ENCODE data around the gene RPGRIP1L. TPM values are rescaled to one million over a fixed set of nuclear protein-coding genes. Genes with fewer than 3 reads are reported as not detected.

Gene RPGRIP1L
- total and polyA plus RNA-seq, 2 of the 8 experiments (the other 6 are each of a cell fraction or from before 2014, with no cell fraction given) = 4.0 to 13.7 TPM

- peaks cover 0 to 3% (median 0%) of the 10 kb centered on the region in 4 experiments; a peak in 1 of 8 replicates for H3K36me3 ChIP-seq (ENCODE audit: control insufficient read depth in 2 of 4, insufficient read depth in 4 of 4, low read length in 3 of 4)
- no peak overlapping the region for H3K14ac ChIP-seq (ENCODE audit: insufficient read length)
- H3K23me2 ChIP-seq (ENCODE audit: low read depth, low read length) = no peaks in the 10 kb centered on the region
- ChIA-PET POLR2A (ENCODE audit: partially characterized antibody) (no interaction called here), CTCF (ENCODE audit: partially characterized antibody) (no interaction called here)
- DNase-seq (ENCODE audit: low read depth in 1 of 2, low spot score in 2 of 2) (no peak), FAIRE-seq (no peak)
- no peaks in the 10 kb centered on the region for H3K4me1 ChIP-seq (replicated peaks in 1 of 4; ENCODE audit: control insufficient read depth in 3 of 4, insufficient read depth in 4 of 4, low read length in 3 of 4)
- no peak overlapping the region for H2BK5ac ChIP-seq (ENCODE audit: low read depth, low read length)
- H3K27ac ChIP-seq (ENCODE audit: low read depth, low read length) = no peak overlapping the region
- H4K5ac ChIP-seq (ENCODE audit: insufficient read length, low read depth, low read length) = no peak overlapping the region
- no peaks in the 10 kb centered on the region for H3K9me3 ChIP-seq (ENCODE audit: insufficient read depth in 2 of 2, low read depth in 1 of 2, low read length in 1 of 2)
- no peak overlapping the region for H3K4me3 ChIP-seq (ENCODE audit: extremely low read depth in 1 of 4, insufficient read depth in 2 of 4, low read depth in 3 of 4, low read length in 4 of 4)
- H3K79me2 ChIP-seq (ENCODE audit: control insufficient read depth in 1 of 2, insufficient read depth in 2 of 2, low read length in 2 of 2) = no peaks in the 10 kb centered on the region
- no peak overlapping the region for H2BK20ac ChIP-seq (ENCODE audit: low read length)
- no peak overlapping the region for H2BK15ac ChIP-seq (ENCODE audit: low read length)
- 91% methylated on average over 2 of the region's 2 CpGs; no CpG with 5 or more reads in 1 of the 2 experiments for WGBS, 2 experiments (ENCODE audit: extremely low coverage in 1 of 2, insufficient coverage in 1 of 2, insufficient read length in 1 of 2, insufficient replicate concordance in 2 of 2, low coverage in 1 of 2, low lambda C conversion rate in 2 of 2, missing lambda C conversion rate in 1 of 2)
- no peak overlapping the region for H3K56ac ChIP-seq (replicated peaks; ENCODE audit: insufficient read length, low read depth, low read length)
- no peaks in the 10 kb centered on the region for H4K20me1 ChIP-seq (replicated peaks in 1 of 2; ENCODE audit: control insufficient read depth in 1 of 2, insufficient read depth in 2 of 2, low read length in 2 of 2)
- H3K79me1 ChIP-seq (ENCODE audit: low read depth, low read length) = no peaks in the 10 kb centered on the region
- no peak overlapping the region for H2AK5ac ChIP-seq (ENCODE audit: low read depth, low read length)
- H2BK12ac ChIP-seq (ENCODE audit: low read depth, low read length) = no peak overlapping the region
- no peak overlapping the region for H3K9ac ChIP-seq (replicated peaks in 1 of 4; ENCODE audit: extremely low read depth in 1 of 4, low read depth in 3 of 4, low read length in 3 of 4)
- no peak overlapping the region for H3K4me2 ChIP-seq (ENCODE audit: insufficient read depth in 1 of 2, low read depth in 2 of 2, low read length in 2 of 2)
- no peak overlapping the region for H4K91ac ChIP-seq (replicated peaks; ENCODE audit: insufficient read length, low read length)
- no peak overlapping the region for H3K23ac ChIP-seq (ENCODE audit: insufficient read length)
- H3K27me3 ChIP-seq (replicated peaks in 1 of 4; ENCODE audit: control insufficient read depth in 3 of 4, extremely low read depth in 1 of 4, insufficient read depth in 3 of 4, low read length in 3 of 4) = no peaks in the 10 kb centered on the region
- no peak overlapping the region for H4K8ac ChIP-seq (ENCODE audit: extremely low read depth, insufficient read depth, low read length)
- H3K4ac ChIP-seq (replicated peaks; ENCODE audit: insufficient read length, low read depth, low read length) = no peak overlapping the region
- H2AFZ ChIP-seq (ENCODE audit: low read length) = no peak overlapping the region
- no peak overlapping the region for H2BK120ac ChIP-seq (replicated peaks; ENCODE audit: low read depth, low read length)
- no peak overlapping the region for H3K18ac ChIP-seq (ENCODE audit: extremely low read depth, low read length)
- no peak for TF ChIP-seq ATF3 (IDR thresholded peaks at IDR 0.05; ENCODE audit: insufficient read depth, low read depth, low read length)
- no peak for TF ChIP-seq EP300 (IDR thresholded peaks at IDR 0.05; ENCODE audit: borderline replicate concordance in 1 of 2, low read depth in 2 of 2, low read length in 2 of 2)
- TF ChIP-seq TAF7 (optimal IDR thresholded peaks at IDR 0.05; ENCODE audit: borderline replicate concordance, low read depth, low read length) = no peak
- no peak for TF ChIP-seq SRF (IDR thresholded peaks at IDR 0.05; ENCODE audit: low read depth, low read length)
- TF ChIP-seq CHD1 (IDR thresholded peaks at IDR 0.05; ENCODE audit: low read depth, low read length) = no peak
- no peak for TF ChIP-seq CBX5 (IDR thresholded peaks at IDR 0.05; ENCODE audit: low read depth, low read length)
- TF ChIP-seq SIRT6 (IDR thresholded peaks at IDR 0.05; ENCODE audit: low read length) = no peak
- no peak for TF ChIP-seq ATF2 (IDR thresholded peaks at IDR 0.05; ENCODE audit: low read length)
- no peak for TF ChIP-seq KDM4A (IDR thresholded peaks at IDR 0.05; ENCODE audit: low read depth, low read length, severe bottlenecking)
- TF ChIP-seq ZNF274 (IDR thresholded peaks at IDR 0.05; ENCODE audit: borderline replicate concordance, extremely low read depth, low read length) = no peak
- no peak for TF ChIP-seq TEAD4 (IDR thresholded peaks at IDR 0.05; ENCODE audit: low read depth, low read length)
- no peak for TF ChIP-seq EZH2 (IDR thresholded peaks at IDR 0.05; ENCODE audit: low read depth, low read length, severe bottlenecking)
Observed at GRCh38 chr16:53636978-53637377, 66.7 kb downstream of the RPGRIP1L start.

All from H1 (cell line).